H1 (cell line): ENCODE data around the gene DAPK1. TPM values are rescaled to one million over a fixed set of nuclear protein-coding genes. Genes with fewer than 3 reads are reported as not detected.

Source experiments
- ASH2L ChIP-seq: fragments of 200-600, 300-600 bp; sonication (generic); IDR thresholded peaks from one replicate; pipeline ENCODE4 v1.7.1; 2017; ENCODE audit warnings: low read length
- EP300 ChIP-seq, 2 experiments: IDR thresholded peaks; 1 replicate in 1 of 2; 2 replicates in 1 of 2; pipeline ENCODE4 v1.6.1; 2011 to 2012; ENCODE audit warnings: low read depth in 2 of 2, low read length in 2 of 2, mild to moderate bottlenecking in 2 of 2, borderline replicate concordance in 1 of 2, inconsistent platforms in 1 of 2, moderate library complexity in 1 of 2
- EZH2 ChIP-seq: fragments of 200-600 bp; sonication (generic); IDR thresholded peaks from 2 replicates; pipeline ENCODE4 v1.7.1; 2012; ENCODE audit warnings: low read depth, mild to moderate bottlenecking, moderate library complexity, low read length, inconsistent platforms; ENCODE audit not compliant: severe bottlenecking
- POLR2A ChIP-seq, 2 experiments: IDR thresholded peaks; 1 replicate in 1 of 2; 2 replicates in 1 of 2; pipeline ENCODE4 v1.6.1; 2011; ENCODE audit warnings: low read depth in 2 of 2, low read length in 2 of 2, mild to moderate bottlenecking in 2 of 2; ENCODE audit errors: control extremely low read depth in 1 of 2
- SIN3A ChIP-seq, 2 experiments: IDR thresholded peaks in 1 of 2; conservative IDR thresholded peaks in 1 of 2; 2 replicates each; pipeline ENCODE4 v1.6.1; 2011 to 2012; ENCODE audit warnings: low read length in 2 of 2, improper control_type of control experiment in 1 of 2, low read depth in 1 of 2, mild to moderate bottlenecking in 1 of 2
- YY1 ChIP-seq: IDR thresholded peaks from 2 replicates; pipeline ENCODE4 v1.6.1; 2011; ENCODE audit warnings: low read depth, mild to moderate bottlenecking, low read length
- polyA plus RNA-seq, 7 experiments: library from polyadenylated mRNA; depleted of rRNA in 3 of 7; stranded (reverse) in 5 of 7; unstranded in 2 of 7; fragments of >200 nt in 5 of 7; fragments of 200-250 nt in 2 of 7; gene quantifications; 1 replicate in 5 of 7; 2 replicates in 1 of 7; 4 replicates in 1 of 7; pipeline versions ENCODE4 v1.2.1 to v1.2.3, GENCODE V29; 2011 to 2013; ENCODE audit warnings: missing spikeins in 2 of 7, mixed read lengths in 2 of 7
- total RNA-seq: library from RNA; stranded (reverse); fragmentation: NEBNext Ultra II Directional; extraction: Animal tissue kit (Norgen Biotek cat#: 25700); gene quantifications from 2 replicates; pipeline ENCODE4 v1.2.1, GENCODE V29; 2021
- TF ChIP-seq, protein P1 (sequence below): IDR thresholded peaks from 2 replicates; pipeline ENCODE4 v1.6.1; 2012; ENCODE audit warnings: inconsistent platforms
- TF ChIP-seq, protein P2 (sequence below): IDR thresholded peaks from 2 replicates; pipeline ENCODE4 v1.6.1; 2011; ENCODE audit warnings: low read length, improper control_type of control experiment

DAPK1 gene
- total and polyA plus RNA-seq, 2 of the 8 experiments (the other 6 are each of a cell fraction or from before 2014, with no cell fraction given) = 62.4 to 131 TPM

DNA sequence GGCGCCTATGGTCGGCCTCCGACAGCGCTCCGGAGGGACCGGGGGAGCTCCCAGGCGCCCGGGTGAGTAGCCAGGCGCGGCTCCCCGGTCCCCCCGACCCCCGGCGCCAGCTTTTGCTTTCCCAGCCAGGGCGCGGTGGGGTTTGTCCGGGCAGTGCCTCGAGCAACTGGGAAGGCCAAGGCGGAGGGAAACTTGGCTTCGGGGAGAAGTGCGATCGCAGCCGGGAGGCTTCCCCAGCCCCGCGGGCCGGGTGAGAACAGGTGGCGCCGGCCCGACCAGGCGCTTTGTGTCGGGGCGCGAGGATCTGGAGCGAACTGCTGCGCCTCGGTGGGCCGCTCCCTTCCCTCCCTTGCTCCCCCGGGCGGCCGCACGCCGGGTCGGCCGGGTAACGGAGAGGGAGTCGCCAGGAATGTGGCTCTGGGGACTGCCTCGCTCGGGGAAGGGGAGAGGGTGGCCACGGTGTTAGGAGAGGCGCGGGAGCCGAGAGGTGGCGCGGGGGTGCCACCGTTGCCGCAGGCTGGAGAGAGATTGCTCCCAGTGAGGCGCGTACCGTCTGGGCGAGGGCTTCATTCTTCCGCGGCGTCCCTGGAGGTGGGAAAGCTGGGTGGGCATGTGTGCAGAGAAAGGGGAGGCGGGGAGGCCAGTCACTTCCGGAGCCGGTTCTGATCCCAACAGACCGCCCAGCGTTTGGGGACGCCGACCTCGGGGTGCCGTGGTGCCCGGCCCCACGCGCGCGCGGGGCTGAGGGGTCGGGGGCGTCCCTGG, 561 bp downstream of the DAPK1 start (continued):
- no peak for TF ChIP-seq SIN3A (conservative IDR thresholded peaks at IDR 0.05 in 1 of 2, IDR thresholded peaks at IDR 0.05 in 1 of 2; ENCODE audit: low read depth in 1 of 2, low read length in 2 of 2)
- TF ChIP-seq, protein P1, sequence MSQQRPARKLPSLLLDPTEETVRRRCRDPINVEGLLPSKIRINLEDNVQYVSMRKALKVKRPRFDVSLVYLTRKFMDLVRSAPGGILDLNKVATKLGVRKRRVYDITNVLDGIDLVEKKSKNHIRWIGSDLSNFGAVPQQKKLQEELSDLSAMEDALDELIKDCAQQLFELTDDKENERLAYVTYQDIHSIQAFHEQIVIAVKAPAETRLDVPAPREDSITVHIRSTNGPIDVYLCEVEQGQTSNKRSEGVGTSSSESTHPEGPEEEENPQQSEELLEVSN = peak; percentile 43
- TF ChIP-seq, protein P2, sequence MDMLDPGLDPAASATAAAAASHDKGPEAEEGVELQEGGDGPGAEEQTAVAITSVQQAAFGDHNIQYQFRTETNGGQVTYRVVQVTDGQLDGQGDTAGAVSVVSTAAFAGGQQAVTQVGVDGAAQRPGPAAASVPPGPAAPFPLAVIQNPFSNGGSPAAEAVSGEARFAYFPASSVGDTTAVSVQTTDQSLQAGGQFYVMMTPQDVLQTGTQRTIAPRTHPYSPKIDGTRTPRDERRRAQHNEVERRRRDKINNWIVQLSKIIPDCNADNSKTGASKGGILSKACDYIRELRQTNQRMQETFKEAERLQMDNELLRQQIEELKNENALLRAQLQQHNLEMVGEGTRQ = peak; percentile 2; the same call in 1 of the 2 replicates
- TF ChIP-seq ASH2L = peak; percentile 68
- TF ChIP-seq POLR2A (IDR thresholded peaks at IDR 0.05; ENCODE audit: control extremely low read depth in 1 of 2, low read depth in 2 of 2, low read length in 2 of 2) = no peak; a peak in 1 of 3 replicates
- TF ChIP-seq EZH2 = no peak
- TF ChIP-seq EP300 (IDR thresholded peaks at IDR 0.05; ENCODE audit: borderline replicate concordance in 1 of 2, low read depth in 2 of 2, low read length in 2 of 2) = no peak
- TF ChIP-seq YY1 = no peak
- TF ChIP-seq, all 59 proteins: peak for 10
